Esophagus squamous epithelium (tissue), 4 donors: ENCODE results near the gene ARHGAP45.

Source experiments
- CTCF ChIP-seq, 6 experiments: fragments of 450-650 bp in 4 of 6; fragments of 200-600 bp in 2 of 6; sonication (generic) in 2 of 6; IDR thresholded peaks; one replicate each; pipeline ENCODE4 v1.5.1; 2016 to 2019; ENCODE audit warnings: antibody characterized with exemption in 6 of 6, mild to moderate bottlenecking in 4 of 6, moderate library complexity in 4 of 6
- POLR2A ChIP-seq, 4 donors: fragments of 450-650 bp; IDR thresholded peaks; one replicate each; pipeline ENCODE4 v1.6.1; 2017; ENCODE audit warnings: antibody characterized with exemption in 4 of 4, mild to moderate bottlenecking in 4 of 4, moderate library complexity in 3 of 4

DNA sequence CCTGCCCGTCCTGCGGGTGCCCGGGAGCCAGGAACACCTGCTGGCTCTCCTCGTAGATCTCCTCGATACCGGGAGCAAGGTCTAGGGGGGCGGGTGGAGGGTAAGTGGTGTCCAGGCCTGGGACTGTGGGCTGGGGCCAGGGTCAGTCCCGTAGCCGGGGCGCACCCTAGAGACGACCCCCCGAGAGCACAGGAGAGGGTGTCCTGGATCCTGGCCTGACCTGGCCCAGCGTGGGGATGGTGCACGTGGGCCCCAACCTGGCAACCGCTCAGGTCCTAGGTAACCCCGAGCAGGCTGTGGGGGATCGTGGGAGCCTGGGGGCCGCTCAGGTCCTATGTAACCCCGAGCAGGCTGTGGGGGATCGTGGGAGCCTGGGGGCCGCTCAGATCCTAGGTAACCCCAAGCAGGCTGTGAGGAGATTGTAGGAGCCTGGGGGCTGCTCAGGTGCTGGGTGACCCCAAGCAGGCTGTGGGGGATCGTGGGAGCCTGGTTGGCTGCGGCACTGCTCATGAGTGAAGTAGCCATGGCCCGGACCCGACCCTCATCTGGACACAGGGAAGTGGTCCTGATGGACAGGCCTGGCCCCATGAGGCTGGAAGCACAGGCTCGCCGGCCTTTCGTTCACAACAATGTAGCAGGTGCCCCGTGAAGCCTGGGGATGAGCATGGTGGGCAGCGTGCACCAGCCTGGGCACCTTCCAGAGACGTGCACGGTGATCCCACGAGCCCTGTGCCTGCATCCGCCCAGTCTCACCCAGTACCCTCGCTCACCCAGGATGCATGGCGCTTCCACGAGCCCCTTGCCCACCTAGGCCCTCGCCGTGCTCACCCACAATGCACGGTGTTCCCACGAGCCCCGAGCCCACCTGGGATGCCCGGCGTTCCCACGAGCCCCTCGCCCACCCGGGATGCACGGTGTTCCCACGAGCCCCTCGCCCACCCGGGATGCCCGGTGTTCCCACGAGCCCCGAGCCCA is 43.0 kb downstream of the ARHGAP45 start:
- TF ChIP-seq CTCF (IDR thresholded peaks at IDR 0.05): no peak
- TF ChIP-seq POLR2A (IDR thresholded peaks at IDR 0.05): no peak
